Ovary (tissue), 9 donors: Measurements from ENCODE around the gene SLC35G2. TPM values are rescaled to one million over a fixed set of nuclear protein-coding genes. Genes with fewer than 3 reads are reported as not detected.
"Not testable (repeated sequence)": the region's sequence is repeated elsewhere in the genome, so short reads cannot be mapped to it uniquely, and the experiment has no call there.

Experiments
- DNase-seq, 5 donors: peaks; one replicate each; pipeline ENCODE4 v3.0.0-alpha.2; 2019 to 2020
- H3K27ac ChIP-seq, 2 donors: fragments of 200-600 bp; one replicate each; pipeline versions ENCODE4 v1.5.1 to v1.8.0; 2019 to 2022
- H3K27me3 ChIP-seq: fragments of 200-600 bp; one replicate; pipeline ENCODE4 v1.8.0; 2022
- H3K36me3 ChIP-seq: fragments of 200-600 bp; sonication (generic); one replicate; pipeline ENCODE4 v1.5.1; 2019
- H3K4me1 ChIP-seq: one replicate; pipeline ENCODE4 v1.8.1; 2013; ENCODE audit warnings: mild to moderate bottlenecking, moderate library complexity; ENCODE audit not compliant: insufficient read depth
- H3K4me3 ChIP-seq: fragments of 200-600 bp; sonication (generic); one replicate; pipeline ENCODE4 v1.5.1; 2017
- H3K9me3 ChIP-seq, 2 donors: fragments of 200-600 bp in 1 of 2; sonication (generic) in 1 of 2; one replicate each; pipeline versions ENCODE4 v1.5.1 to v1.8.1; 2013 to 2019; ENCODE audit warnings: mild to moderate bottlenecking in 1 of 2, moderate library complexity in 1 of 2
- EP300 ChIP-seq: sonication (generic); formaldehyde crosslinking; IDR thresholded peaks from one replicate; pipeline ENCODE4 v1.6.1; 2017; ENCODE audit warnings: antibody characterized with exemption
- POLR2A ChIP-seq: fragments of 450-650 bp; IDR thresholded peaks from one replicate; pipeline ENCODE4 v1.6.1; 2017; ENCODE audit warnings: antibody characterized with exemption, mild to moderate bottlenecking, moderate library complexity
- WGBS, 3 donors: extraction: QIAGEN DNeasy Blood & Tissue Kit in 1 of 3; methylation state at CpG; one replicate each; pipeline versions ENCODE4 v1.1.5 to v1.1.7; 2013 to 2017; 5-methylcytosine and 5-hydroxymethylcytosine counted together
- intact Hi-C, 4 donors: fragments of 100-400 bp; cut with DNase I; formaldehyde crosslinking; loops; one replicate each; pipeline versions ENCODE4 v1.11.0 to v1.15.1; 2022 to 2023
- polyA plus RNA-seq, 2 donors: library from polyadenylated mRNA; stranded (reverse); fragments of 200-250 nt in 1 of 2; fragments of 350-450 nt in 1 of 2; fragmentation: Illumina TruSeq in 1 of 2; extraction: RNeasy Lipid Tissue Mini Kit (QIAGEN cat#74804) in 1 of 2; gene quantifications; one replicate each; pipeline ENCODE4 v1.2.3, GENCODE V29; 2013 to 2014
- total RNA-seq, 7 donors: library from RNA; depleted of rRNA in 2 of 7; stranded (reverse); fragments of >200 nt in 2 of 7; fragmentation: NEBNext Ultra II Directional in 3 of 7; extraction: Animal tissue kit (Norgen Biotek cat#: 25700) in 3 of 7; gene quantifications; one replicate each; pipeline versions ENCODE4 v1.1.0 to v1.2.4, GENCODE V29; 2016 to 2023
- TF ChIP-seq, protein P1 (sequence below), 3 donors: fragments of 450-650 bp in 2 of 3; fragments of 200-600 bp in 1 of 3; IDR thresholded peaks; one replicate each; pipeline versions ENCODE4 v1.5.1 to v1.8.0; 2016 to 2022; ENCODE audit warnings: antibody characterized with exemption in 3 of 3, mild to moderate bottlenecking in 1 of 3
- donor health status: DM: no; HTN: no; CAD: no; lungs with moderate emphysema.
- donor health status: DM: no; HTN: no; CAD: no.
- donor health status: Bipolar disorder and iron deficiency.
- donor health status: DM: yes; HTN: yes; CAD: no.
- donor health status: DM: no; HTN: no; CAD: no.
- donor health status: DM: yes; HTN: yes; CAD: no.

The SLC35G2 gene
- total and polyA plus RNA-seq, 9 donors = 2.3 to 9.5 (median 4.7) TPM

GRCh38 chr3:136885357-136886213, 66.7 kb downstream of the SLC35G2 start:
- intact Hi-C loops = no loop called here
- no peaks in the 10 kb centered on the region for H3K36me3 ChIP-seq
- 66 to 69% (median 67%) methylated on average over 5 of the region's 5 CpGs for WGBS, 3 donors
- no peak for DNase-seq
- no peaks in the 10 kb centered on the region for H3K27me3 ChIP-seq
- TF ChIP-seq EP300 (no peak), POLR2A (no peak)
- TF ChIP-seq, protein P1, sequence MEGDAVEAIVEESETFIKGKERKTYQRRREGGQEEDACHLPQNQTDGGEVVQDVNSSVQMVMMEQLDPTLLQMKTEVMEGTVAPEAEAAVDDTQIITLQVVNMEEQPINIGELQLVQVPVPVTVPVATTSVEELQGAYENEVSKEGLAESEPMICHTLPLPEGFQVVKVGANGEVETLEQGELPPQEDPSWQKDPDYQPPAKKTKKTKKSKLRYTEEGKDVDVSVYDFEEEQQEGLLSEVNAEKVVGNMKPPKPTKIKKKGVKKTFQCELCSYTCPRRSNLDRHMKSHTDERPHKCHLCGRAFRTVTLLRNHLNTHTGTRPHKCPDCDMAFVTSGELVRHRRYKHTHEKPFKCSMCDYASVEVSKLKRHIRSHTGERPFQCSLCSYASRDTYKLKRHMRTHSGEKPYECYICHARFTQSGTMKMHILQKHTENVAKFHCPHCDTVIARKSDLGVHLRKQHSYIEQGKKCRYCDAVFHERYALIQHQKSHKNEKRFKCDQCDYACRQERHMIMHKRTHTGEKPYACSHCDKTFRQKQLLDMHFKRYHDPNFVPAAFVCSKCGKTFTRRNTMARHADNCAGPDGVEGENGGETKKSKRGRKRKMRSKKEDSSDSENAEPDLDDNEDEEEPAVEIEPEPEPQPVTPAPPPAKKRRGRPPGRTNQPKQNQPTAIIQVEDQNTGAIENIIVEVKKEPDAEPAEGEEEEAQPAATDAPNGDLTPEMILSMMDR (IDR thresholded peaks at IDR 0.05) = no peak
- peaks cover 2% of the 10 kb centered on the region for H3K4me1 ChIP-seq
- H3K9me3 ChIP-seq = peaks cover 0 to 1% of the 10 kb centered on the region in 2 donors
- H3K27ac ChIP-seq = no peak overlapping the region
- no peak overlapping the region for H3K4me3 ChIP-seq

DNA sequence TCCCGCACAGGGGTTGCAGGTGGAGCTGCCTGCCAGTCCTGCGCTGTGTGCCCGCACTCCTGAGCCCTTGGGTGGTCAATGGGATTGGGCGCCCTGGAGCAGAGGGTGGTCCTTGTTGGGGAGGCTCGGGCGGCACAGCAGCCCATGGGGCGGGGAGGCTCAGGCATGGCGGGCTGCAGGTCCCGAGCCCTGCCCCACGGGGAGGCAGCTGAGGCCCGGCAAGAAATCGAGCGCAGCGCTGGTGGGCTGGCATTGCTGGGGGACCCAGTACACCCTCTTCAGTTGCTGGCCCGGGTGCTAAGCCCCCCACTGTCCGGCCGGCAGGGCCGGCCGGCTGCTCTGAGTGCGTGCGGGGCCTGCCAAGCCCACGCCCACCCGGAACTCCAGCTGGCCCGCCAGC, 71.0 kb downstream of the SLC35G2 start:
- Histone ChIP-seq H3K4me1 (peaks cover 4% of the 10 kb centered on the region), H3K27me3 (no peaks in the 10 kb centered on the region), H3K9me3 (no peaks in the 10 kb centered on the region), H3K27ac (no peak overlapping the region), H3K4me3 (no peak overlapping the region), H3K36me3 (no peaks in the 10 kb centered on the region)
- TF ChIP-seq EP300 = no peak
- TF ChIP-seq POLR2A = no peak
- TF ChIP-seq, protein P1 (IDR thresholded peaks at IDR 0.05) = no peak
- intact Hi-C loops = no loop called here
- WGBS, 3 donors = 86 to 87% (median 86%) methylated on average over 24 of the region's 24 CpGs
- no peak for DNase-seq

GRCh38 chr3:136891934-136892855, 73.3 kb downstream of the SLC35G2 start:
- Histone ChIP-seq H3K4me3 (no peak overlapping the region), H3K36me3 (no peaks in the 10 kb centered on the region), H3K9me3 (no peaks in the 10 kb centered on the region), H3K27me3 (no peaks in the 10 kb centered on the region), H3K4me1 (peaks cover 4% of the 10 kb centered on the region), H3K27ac (no peak overlapping the region)
- TF ChIP-seq POLR2A = no peak
- TF ChIP-seq, protein P1 (IDR thresholded peaks at IDR 0.05) = no peak
- no peak for TF ChIP-seq EP300
- 46 to 48% (median 48%) methylated on average over 2 of the region's 2 CpGs for WGBS, 3 donors
- no peak for DNase-seq
- intact Hi-C loops = no loop called here

DNA sequence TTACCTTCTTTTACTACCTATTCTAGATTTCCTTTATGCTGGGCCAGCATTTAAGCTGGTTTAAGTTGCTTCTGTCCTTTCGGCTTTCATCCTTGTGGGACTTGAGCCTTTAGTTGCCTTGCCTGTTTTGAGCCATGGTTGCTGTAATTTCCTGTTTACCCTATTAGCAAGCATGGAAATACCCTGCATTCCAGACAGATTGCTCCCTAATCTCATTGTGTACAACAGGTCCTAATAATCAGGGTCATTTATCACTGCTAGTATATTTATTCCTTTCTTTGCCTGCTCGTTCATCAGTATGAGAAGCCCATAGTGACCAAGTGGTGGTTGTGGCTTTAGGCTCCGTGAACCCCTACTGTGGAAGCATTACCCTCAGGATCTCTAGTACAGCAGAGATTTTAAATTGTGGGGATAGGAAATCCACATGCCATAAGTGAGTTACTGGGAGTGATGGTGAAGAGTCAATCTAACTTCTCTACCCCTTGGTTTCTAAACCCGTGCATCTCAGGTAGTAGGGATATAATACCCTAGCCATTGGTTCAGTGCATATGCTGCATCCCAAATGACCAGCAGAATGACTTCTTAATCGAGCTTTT, 75.0 kb downstream of the SLC35G2 start:
- 61 to 62% (median 61%) methylated on average over 5 of the region's 5 CpGs for WGBS, 3 donors
- H3K4me1 ChIP-seq = peaks cover 4% of the 10 kb centered on the region
- H3K4me3 ChIP-seq = no peak overlapping the region
- TF ChIP-seq EP300 = no peak
- no peak for TF ChIP-seq POLR2A
- TF ChIP-seq, protein P1 (IDR thresholded peaks at IDR 0.05) = no peak
- H3K9me3 ChIP-seq = no peaks in the 10 kb centered on the region
- H3K27me3 ChIP-seq = no peaks in the 10 kb centered on the region
- H3K27ac ChIP-seq = no peak overlapping the region
- no peak for DNase-seq
- intact Hi-C loops = no loop called here
- no peaks in the 10 kb centered on the region for H3K36me3 ChIP-seq

GRCh38 chr3:136897171-136897570, 78.2 kb downstream of the SLC35G2 start:
- H3K27ac ChIP-seq, H3K36me3 ChIP-seq, H3K9me3 ChIP-seq, intact Hi-C loops, DNase-seq, H3K4me3 ChIP-seq, H3K4me1 ChIP-seq, H3K27me3 ChIP-seq: not testable (repeated sequence)
- 65 to 91% (median 67%) methylated on average over 1 of the region's 1 CpG for whole genome bisulfite sequencing, 3 donors
